Activated CD4-positive, alpha-beta T cell treated with anti-CD3 and anti-CD28 coated beads, Interleukin-2, Interleukin-6, amounts not matched to agents 100 ng/mL and 50 ng/mL, durations not matched to agents 16 hours and 8 hours (primary cell): ENCODE measurements around the gene C9orf43.
A peak's percentile ranks its signal among the peaks of the same experiment; 100 is the strongest.
"Not testable (repeated sequence)": the region's sequence is repeated elsewhere in the genome, so short reads cannot be mapped to it uniquely, and the experiment has no call there.

ENCODE experiments used
- DNase-seq: peaks from one replicate; pipeline ENCODE4 v3.0.0-alpha.2; 2020

Gene C9orf43, protein sequence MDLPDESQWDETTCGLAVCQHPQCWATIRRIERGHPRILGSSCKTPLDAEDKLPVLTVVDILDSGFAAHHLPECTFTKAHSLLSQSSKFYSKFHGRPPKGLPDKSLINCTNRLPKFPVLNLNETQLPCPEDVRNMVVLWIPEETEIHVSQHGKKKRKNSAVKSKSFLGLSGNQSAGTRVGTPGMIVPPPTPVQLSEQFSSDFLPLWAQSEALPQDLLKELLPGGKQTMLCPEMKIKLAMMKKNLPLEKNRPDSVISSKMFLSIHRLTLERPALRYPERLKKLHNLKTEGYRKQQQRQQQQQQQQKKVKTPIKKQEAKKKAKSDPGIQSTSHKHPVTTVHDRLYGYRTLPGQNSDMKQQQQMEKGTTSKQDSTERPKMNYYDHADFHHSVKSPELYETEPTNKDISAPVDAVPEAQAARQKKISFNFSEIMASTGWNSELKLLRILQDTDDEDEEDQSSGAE

DNA sequence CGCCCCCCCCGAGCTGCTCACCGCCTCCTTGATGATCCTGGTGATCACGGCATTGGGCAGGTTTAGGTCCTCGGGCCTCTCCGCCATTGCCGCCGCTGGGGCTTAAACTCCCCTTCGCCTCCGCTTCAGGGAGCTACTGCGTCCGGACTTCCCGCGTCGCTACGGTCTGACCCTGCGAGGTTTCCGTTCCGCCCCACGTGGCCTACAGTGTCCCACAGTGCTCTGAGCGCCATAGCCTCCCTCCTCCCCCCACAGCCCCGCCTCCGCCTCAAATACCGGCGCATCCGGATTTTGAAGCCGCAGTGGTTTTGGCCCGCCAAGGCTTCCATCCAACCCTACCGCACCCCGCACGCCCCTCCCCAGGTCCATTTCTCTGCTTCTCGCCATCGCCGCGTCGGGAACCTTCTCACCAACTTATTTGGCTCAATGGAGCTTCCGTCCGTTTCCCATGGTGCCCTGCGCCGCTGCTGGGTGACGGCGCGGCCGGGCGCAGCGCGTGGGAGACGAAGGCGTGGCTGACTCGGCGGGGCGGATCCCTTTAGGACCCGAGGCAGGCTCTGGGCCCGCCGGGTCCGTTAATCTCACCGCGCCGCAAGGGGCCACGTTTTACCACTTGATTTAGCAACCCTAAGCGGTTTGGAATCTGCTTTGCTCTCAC is at the start of gene C9orf43, which contains the start of gene POLE3:
C9orf43 (plus strand) TSS at position 541 of the 658 bp plus-strand sequence. CDS start 2,747 bp downstream, outside the sequence.
POLE3 (minus strand) TSS at position 469 of the 658 bp plus-strand sequence; CDS start at position 87, 382 bp downstream.
- peak; percentile 97 for DNase-seq

DNA sequence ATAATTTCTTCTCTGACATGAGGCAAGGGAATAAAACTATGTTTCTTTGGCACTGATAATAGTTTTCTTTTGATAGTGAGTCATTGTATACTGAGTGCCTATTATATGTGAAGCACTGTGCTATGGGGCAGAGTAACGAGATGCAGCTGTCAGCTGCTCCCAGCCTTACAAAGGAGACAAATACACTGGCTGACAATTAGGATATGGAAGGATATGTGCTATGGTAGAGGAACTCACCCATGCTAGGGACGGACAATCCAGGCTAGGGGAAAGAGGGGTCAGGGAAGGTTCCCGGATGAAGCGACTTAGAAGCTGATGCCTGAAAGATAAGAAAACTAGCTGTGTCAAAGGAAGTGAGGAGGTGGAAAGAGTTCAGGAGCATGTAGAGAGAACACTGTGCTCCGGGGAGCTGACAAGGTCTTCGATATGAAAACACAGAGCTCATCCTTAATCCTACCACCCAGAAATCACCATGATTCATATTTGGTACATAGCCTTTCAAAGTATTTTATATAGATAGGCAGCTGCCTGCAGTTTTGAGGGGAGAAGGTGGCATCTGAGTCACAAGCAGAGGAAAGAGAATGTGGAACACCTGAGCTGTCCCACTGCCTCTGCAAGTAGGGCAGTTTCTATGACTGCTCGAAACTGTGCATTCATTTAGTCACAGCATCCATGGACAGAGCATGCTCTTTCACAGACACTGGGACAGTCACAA is 49.1 kb upstream of the C9orf43 start:
- no peak for DNase-seq

- DNase-seq, result no peak
These were observed 47.2 kb upstream of the C9orf43 start for GRCh38 chr9:113363336-113363735.

DNA sequence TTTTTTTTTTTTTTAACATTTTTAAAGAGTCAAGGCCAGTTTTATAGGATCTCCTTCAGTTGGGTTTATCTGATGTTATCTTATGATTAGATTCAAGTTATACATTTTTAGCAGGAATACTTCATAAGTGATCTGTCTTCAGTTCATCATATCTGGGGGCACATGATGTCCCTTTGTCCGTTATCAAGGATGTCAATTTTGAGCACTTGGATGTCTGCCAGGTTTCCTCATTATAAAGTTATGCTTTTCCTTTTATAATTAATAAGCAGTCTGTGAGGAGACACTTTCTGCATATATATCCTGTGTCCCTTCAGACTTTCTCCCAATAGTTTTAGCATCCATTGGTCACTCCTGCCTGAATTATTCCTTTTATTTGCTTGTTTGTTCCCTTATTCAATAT is 45.6 kb upstream of the C9orf43 start:
- no peak for DNase-seq

- DNase-seq, result not testable (repeated sequence)
These were observed 44.9 kb upstream of the C9orf43 start for GRCh38 chr9:113365652-113366051.

DNA sequence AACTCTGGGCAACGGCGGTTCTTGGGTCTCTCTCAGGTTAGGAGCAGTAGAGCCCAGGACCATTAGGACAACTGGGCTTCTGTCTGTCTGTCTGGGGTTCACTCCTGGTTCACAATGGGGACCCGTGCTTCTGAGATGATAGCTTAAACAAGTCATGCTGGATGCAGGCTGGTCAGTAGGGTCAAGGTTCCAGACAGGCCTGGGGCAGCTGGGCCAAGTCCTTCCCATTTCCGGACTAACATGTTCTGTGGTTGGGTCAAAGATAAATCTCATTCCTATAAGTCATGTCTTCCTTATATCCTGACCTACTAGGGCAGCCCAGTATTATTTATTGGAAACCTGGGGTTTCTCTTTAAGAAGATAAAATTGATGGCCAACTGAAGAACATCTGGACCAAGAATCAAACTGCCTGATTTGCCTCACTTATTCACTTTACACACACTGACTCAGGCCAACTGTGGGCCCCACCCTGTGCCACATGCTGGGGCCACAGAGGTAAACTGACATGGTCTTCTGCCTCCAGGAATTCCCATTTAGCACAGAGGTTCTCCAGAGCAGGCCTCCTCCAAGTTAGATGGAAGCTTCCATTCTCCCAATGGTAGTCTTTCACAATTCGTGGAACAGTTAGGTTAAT is 42.1 kb upstream of the C9orf43 start:
- no peak for DNase-seq

DNA sequence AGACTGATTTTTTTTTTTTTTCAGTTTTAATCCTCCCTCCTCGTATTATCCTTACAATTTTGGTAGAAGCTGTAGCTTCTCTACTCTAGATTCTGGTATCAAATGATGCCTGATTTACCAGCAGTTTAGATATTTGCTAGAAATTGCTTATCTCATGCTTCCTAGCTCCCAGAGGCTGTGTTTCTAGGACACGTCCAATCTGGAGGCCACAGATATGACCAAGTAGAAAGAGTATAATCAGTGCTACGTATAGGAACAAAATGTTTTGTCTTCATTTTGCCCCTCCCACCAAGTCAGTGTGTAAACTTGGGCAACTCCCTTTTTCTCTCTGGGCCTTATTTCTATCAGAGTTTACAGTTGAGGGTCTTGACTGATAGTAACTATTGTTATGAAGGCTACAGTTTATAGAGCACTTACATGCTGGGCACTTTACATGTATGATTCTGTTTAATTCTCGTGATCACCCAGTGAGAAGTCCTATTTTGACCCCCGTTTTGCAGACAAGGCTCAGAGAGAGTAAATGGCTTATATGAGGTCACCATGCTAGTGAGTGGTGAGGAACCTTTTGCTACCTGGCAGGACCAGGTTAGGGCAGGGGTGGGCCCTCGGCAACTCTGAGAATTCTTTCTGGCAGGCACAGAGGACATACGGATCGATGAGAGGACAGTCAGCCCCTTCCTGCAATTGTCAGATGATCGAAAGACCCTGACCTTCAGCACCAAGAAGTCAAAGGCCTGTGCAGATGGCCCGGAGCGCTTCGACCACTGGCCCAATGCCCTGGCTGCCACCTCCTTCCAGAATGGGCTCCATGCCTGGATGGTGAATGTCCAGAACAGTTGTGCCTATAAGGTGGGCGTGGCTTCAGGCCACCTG is 41.3 kb upstream of the C9orf43 start:
- no peak for DNase-seq

GRCh38 chr9:113369855-113370140 is 40.7 kb upstream of the C9orf43 start:
- no peak for DNase-seq

DNA sequence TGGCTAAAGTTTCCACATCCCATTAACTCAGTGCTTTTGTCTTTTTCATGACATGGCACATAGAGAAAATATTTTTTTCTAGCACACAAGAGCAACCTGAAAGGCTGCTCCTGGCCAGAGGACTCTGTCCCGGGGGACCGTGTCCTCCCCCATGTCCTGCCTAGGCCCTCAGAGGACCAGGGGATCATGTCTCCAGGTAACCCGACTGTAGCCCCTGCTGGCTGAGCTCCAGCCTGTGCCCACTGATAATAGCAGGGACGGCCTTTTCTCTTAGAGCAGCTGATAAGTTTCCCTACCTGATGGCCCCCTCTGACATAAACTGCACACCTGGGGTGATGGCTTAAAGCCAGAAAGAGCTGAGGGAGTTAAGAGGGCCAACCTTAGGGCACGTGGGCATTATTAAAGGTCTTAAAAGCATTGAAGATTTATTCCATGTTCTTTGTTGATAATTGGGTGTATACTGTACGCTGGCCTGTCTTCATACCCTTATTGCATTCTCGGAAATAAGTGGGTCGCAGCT is 39.7 kb upstream of the C9orf43 start:
- no peak for DNase-seq

GRCh38 chr9:113372059-113372458 is 38.5 kb upstream of the C9orf43 start:
- no peak for DNase-seq

DNA sequence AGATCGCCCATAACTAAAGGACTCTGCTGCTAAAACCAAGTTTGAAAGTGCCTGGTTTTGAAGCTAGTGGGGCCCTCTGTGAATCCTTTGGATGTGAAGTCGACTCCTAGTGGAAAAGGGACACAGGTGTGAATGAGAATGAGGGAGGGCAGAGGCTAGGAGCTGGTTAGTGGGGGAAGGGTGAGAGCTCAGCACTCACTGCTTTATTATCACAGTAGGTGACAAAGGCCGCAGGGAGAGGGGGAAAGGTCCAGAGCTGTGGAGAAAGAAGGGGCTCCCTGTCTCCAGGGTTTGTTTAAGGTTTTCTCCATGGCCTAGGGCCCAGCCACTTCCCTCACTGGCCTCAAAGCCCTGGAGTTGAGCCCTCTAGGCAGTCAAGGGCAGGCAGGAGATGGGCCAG is 37.3 kb upstream of the C9orf43 start:
- DNase-seq, result no peak

- no peak for DNase-seq
These were observed 36.7 kb upstream of the C9orf43 start for GRCh38 chr9:113373676-113374392.

- DNase-seq, result peak; percentile 24
These were observed 35.2 kb upstream of the C9orf43 start for GRCh38 chr9:113375057-113376023.

DNA sequence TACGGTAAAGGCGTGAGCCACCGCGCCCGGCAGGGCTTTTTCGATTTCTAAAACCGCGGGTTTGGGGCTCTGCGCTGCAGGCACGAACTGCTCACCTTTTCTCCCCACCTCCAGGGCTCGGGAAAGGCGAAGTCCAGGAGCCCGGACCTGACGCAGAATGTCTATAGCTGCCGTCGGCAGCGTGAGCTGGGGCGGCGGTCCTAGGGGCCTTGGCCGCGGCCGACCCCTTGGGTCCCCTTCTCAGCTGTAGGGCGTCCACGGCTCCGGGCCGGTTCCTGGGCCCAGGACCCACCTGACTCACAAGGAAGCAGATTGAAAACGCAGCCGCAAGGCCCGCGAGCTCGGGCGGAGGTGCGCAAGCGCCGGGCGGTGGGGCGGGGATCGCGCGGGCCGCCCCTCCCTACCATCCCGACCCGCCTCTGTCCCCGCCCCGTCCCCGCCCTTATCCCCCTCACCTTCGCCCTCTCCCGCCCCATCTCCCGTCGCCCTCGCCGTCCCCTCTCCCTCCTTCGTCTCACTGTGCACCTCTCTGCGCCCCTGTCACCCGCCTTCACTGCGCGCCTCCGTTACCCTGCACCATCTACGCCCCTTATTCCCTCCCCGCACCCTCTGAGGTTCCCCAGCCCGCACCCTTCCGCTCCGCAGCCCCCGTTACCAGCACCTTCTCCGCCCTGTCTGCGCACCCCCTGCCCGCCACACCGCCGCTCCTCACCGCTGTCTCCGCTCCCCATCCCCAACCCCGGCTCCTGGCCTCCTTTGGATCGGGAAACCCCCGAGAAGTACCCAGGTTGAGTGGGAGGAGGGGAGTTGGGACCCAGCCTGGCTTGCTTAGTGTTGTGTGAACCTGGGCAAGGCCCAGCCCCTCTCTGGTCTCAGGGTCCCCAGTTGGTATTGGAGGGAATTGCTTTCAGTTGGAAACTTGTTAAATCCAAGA is 33.6 kb upstream of the C9orf43 start, which contains the start of gene HDHD3:
HDHD3 (minus strand) TSS at position 353 of the 934 bp plus-strand sequence. CDS start 2,632 bp downstream, outside the sequence.
- DNase-seq, result peak; percentile 89

DNA sequence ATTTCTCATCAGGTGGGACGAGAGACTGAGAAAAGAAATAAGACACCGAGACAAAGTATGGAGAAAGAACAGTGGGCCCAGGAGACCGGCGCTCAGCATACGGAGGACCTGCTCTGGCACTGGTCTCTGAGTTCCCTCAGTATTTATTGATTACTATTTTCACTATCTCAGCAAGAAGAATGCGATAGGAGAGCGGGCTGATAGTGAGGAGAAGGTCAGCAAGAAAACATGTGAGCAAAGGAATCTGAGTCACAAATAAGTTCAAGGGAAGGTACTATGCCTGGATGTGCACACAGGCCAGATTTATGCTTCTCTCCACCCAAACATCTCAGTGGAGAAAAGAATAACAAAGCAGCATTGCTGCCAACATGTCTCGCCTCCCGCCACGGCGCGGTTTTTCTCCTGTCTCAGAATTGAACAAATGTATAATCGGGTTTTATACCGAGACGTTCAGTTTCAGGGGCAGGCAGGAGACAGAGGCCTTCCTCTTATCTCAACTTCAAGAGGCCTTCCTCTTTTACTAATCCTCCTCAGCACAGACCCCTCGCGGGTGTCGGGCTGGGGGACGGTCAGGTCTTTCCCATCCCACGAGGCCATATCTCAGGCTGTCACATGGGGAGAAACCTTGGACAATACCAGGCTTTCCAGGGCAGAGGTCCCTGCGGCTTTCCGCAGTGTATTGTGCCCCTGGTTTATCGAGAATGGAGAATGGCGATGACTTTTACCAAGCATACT is 31.3 kb upstream of the C9orf43 start:
- not testable (repeated sequence) for DNase-seq

DNA sequence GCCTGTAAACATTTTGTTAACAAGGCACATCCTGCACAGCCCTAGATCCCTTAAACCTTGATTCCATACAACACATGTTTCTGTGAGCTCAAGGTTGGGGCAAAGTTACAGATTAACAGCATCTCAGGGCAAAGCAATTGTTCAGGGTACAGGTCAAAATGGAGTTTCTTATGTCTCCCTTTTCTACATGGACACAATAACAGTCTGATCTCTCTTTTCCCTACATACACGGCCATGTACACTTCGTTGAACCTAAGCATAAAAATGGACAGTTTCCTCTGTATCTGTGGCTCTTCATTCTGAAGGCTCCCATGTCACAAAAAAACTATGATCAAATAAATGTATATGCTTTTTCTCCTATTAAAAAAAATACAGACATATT is 30.7 kb upstream of the C9orf43 start:
- DNase-seq, result not testable (repeated sequence)

- DNase-seq, result peak; percentile 22
These were observed 29.6 kb upstream of the C9orf43 start for GRCh38 chr9:113380869-113381378.

DNA sequence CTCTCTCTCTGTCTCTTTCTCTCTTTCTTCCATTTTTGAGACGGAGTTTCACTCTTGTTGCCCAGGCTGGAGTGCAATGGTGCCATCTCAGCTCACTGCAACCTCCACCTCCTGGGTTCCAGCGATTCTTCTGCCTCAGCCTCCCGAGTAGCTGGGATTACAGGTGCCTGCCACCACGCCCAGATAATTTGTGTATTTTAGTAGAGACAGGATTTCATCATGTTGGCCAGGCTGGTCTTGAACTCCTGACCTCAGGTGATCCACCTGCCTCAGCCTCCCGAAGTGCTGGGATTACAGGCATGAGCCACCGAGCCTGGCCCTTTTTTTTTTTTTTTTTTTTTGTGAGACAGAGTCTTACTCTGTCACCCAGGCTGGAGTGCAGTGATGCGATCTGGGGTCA is 29.1 kb upstream of the C9orf43 start:
- DNase-seq, result not testable (repeated sequence)
